ENCODE measurements around the gene CLEC4D.
"Not testable (repeated sequence)": the region's sequence is repeated elsewhere in the genome, so short reads cannot be mapped to it uniquely, and the experiment has no call there.

Gene CLEC4D

DNA sequence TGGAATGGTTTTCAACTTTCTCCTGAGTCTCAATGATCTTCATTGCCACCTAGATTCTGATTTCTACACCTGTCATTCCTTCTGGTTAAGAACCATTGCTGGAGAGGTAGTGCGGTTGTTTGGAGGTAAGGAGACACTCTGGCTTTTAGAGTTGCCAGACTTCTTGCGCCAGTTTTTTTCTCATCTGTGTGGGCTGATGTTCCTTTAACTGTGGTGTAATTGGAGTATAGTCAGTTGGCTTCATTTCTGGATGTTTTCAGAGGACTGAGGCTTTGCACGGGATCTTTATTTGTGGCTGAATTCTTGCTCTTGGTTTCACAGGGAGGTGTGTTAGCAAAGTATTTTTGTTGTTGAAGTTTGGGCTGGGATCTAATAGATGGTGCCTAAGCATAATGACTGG lies 5.7 kb upstream of the CLEC4D start:
- no peak for ATAC-seq (ENCODE audit: low read depth)
- Mint-ChIP-seq H3K27ac (no peak overlapping the region), H3K36me3 (no peaks in the 10 kb centered on the region), H3K4me3 (no peak overlapping the region), H3K9me3 (peaks cover 2% of the 10 kb centered on the region), H3K4me1 (peaks cover 11% of the 10 kb centered on the region), H3K27me3 (peaks cover 20% of the 10 kb centered on the region)
- DNase-seq (ENCODE audit: low spot score in 2 of 2): no peak

DNA sequence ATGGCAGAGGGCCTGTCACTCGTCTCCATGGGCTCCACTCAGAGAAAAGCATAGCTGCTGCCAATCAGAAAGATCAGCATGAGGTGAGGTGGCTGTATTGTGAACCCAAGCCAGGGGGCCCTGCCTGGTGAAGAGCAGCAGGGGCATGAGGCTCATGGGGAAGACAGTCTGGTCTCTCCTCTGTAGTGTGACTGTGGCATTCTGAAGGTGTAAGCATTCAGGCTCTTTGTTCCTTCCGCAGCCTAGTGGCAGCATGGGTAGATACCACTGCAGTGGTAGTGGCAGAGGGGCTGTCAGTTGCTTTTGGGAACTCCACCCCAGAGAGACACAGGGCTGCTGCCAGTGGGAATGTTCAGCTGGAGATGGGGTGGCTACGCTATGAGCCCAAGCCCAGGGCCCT lies 5.1 kb upstream of the CLEC4D start:
- Mint-ChIP-seq H3K9me3 (peaks cover 2% of the 10 kb centered on the region), H3K4me3 (no peak overlapping the region), H3K4me1 (peaks cover 11% of the 10 kb centered on the region), H3K36me3 (no peaks in the 10 kb centered on the region), H3K27me3 (peaks cover 22% of the 10 kb centered on the region), H3K27ac (no peak overlapping the region)
- no peak for ATAC-seq (ENCODE audit: low read depth)
- DNase-seq (ENCODE audit: low spot score in 2 of 2): no peak

DNA sequence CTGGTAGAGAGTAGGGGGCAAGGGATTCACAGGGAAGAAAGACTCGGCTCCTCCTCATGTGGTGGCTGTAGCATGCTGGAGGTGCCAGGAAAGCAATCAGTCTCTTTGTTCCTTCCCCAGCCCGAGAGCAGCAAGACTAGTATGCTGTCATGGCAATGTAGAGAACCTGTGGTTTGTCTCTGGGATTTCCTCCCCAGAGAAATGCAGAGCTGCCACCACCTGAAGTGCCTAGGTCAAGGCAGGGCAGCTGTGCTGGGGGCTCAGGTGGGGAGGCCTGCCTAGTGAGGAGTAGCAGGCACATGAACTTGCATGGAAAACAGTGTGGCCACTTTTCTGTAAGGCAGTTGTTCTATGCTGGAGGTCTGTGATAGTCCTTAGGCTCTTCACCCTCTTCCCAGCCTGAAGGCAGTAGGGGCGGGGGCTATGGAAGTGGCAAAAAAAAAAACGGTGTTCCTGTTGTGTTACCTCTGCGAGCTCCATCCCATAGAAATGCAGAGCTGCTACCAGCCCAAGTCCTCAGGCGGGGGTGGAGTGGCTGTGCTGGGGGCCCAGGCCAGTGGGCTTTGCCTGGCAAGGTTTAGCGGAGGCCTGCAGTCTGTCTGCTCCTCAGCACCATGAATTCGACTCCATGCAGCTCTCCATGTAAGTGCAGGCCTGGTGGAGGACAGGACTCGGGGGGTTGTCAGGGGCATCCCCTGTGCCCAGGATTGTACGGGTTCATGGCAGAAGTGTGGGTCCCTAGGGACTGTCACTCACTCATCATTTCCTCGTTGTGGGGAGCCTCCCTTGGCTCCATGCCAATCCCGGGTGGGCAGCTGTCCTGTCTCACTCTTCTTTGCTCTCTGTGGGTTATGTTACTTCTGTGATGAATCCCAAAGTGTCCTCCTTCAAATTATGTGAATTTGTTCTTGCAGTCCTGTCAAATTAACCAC lies 4.1 kb upstream of the CLEC4D start:
- Mint-ChIP-seq H3K27me3 (peaks cover 24% of the 10 kb centered on the region), H3K36me3 (no peaks in the 10 kb centered on the region), H3K4me3 (no peak overlapping the region), H3K27ac (no peak overlapping the region), H3K9me3 (peaks cover 2% of the 10 kb centered on the region), H3K4me1 (peaks cover 11% of the 10 kb centered on the region)
- ATAC-seq (ENCODE audit: low read depth) (peak; percentile 77), DNase-seq (ENCODE audit: low spot score in 2 of 2) (peak in 1 of 2 donors; percentile 11)

DNA sequence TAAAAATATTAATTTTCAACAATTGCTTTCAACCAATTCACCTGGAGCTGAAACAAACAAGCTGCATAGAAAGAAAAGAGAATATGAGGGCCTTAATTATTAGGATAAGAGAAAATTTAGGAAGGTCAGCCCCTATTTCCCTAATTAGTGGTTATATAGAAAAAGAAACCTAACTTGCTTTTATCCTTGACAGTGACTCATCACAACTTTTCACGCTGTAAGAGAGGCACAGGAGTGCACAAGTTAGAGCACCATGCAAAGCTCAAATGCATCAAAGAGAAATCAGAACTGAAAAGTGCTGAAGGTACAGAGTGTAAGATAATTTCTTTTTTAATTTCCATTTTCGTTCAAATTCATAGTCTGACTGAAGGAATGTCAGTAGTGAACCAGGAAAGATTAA lies 4.7 kb downstream of the CLEC4D start:
- H3K36me3 Mint-ChIP-seq: no peaks in the 10 kb centered on the region
- DNase-seq (ENCODE audit: low spot score in 2 of 2) (no peak), ATAC-seq (ENCODE audit: low read depth) (no peak)
- peaks cover 18% of the 10 kb centered on the region for H3K27me3 Mint-ChIP-seq
- no peak overlapping the region for H3K27ac Mint-ChIP-seq
- H3K9me3 Mint-ChIP-seq: peaks cover 2% of the 10 kb centered on the region
- no peaks in the 10 kb centered on the region for H3K4me1 Mint-ChIP-seq
- no peak overlapping the region for H3K4me3 Mint-ChIP-seq

DNA sequence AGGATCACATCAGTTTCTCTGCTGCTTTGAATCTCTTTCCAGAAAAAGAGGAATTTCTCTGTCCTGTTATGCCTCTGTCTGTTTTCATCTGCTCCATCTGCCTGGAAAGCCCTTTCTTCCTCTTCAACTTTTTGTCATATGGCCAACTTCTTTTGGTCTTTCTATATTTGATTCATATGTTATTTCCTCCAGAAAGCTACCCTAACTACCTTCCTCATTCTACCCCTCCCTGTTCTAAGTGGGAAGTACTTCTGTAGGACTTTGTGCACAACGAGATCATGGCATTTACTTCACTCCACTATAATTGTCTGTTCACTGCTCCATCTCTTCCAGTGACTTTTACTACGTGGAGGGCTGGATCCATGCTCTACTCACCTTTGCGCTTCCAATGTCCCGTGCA lies 5.9 kb downstream of the CLEC4D start:
- ATAC-seq (ENCODE audit: low read depth) (no peak), DNase-seq (ENCODE audit: low spot score in 2 of 2) (no peak)
- Mint-ChIP-seq H3K4me1 (no peaks in the 10 kb centered on the region), H3K4me3 (no peak overlapping the region), H3K36me3 (no peaks in the 10 kb centered on the region), H3K27ac (no peak overlapping the region), H3K9me3 (peaks cover 2% of the 10 kb centered on the region), H3K27me3 (peaks cover 16% of the 10 kb centered on the region)

DNA sequence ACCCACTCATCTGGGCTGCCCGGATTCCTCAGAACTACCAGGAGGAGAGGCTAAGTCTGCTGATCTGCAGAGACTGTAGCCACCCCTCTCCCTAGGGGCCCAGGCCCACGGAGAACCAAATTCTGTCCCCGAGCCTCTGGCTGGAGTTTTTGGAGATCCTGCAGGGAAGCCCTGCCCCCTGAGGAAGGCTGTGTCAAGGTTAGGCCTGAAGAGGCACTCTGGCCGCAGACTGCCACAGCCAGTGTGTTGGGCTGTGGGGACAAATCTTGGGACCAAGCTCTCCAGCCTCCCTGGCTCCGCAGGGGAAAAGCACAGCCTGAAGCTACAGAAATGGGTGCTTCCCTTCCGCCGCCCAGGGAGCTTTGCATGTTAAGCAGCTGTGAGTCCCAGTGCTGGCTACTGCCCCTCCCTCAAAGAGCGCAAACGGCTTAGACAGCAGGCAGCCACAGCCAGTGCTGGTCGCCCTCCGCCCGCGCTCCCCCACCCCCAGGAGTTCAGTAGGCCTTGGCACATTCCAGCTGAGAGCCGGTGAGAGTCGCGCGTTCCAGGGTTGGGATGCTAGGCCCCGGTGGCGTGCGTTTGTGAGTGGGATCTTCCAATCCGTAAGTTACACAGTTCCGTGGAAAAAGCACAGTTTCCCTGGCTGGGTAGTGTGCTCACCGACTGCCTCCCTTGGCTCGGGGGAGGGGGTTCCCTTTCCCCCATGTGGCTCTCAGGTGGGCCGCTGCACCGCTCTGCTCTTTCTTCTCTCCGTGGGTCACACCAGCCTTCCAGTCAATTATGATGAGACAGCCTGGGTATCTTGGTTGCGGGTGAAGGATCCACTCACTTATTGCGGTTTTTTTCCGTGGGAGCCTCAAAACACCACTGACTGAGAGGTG lies 14.2 kb downstream of the CLEC4D start:
- Mint-ChIP-seq H3K27me3 (peaks cover 16% of the 10 kb centered on the region), H3K27ac (no peak overlapping the region), H3K4me3 (no peak overlapping the region), H3K9me3 (peaks cover 7% of the 10 kb centered on the region), H3K4me1 (peaks cover 2% of the 10 kb centered on the region), H3K36me3 (peaks cover 3% of the 10 kb centered on the region)
- DNase-seq (ENCODE audit: low spot score in 2 of 2) (no peak), ATAC-seq (ENCODE audit: low read depth) (no peak)

DNA sequence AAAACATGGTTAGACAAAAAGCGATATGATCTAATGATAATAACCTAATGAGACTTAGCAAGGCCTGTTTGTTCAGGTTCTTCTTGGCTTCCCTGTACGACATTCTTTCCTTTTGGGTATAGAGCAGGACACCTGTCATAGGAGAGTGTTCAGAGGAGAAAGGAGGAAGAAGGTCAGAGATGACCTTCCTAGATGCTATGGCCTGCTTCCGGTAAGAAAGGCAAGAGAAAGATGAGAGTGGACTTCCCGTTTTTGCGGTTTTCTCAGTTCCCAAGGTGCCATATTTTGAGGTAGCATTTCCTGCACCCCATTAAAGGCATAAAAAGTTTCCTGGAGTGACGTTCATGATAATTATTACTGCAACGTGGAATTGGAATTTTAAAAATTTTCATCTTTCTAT lies 18.7 kb downstream of the CLEC4D start:
- Mint-ChIP-seq H3K27ac (no peak overlapping the region), H3K4me1 (peaks cover 2% of the 10 kb centered on the region), H3K4me3 (no peak overlapping the region), H3K27me3 (peaks cover 16% of the 10 kb centered on the region), H3K9me3 (no peaks in the 10 kb centered on the region), H3K36me3 (no peaks in the 10 kb centered on the region)
- DNase-seq (ENCODE audit: low spot score in 2 of 2) (no peak), ATAC-seq (ENCODE audit: low read depth) (no peak)

DNA sequence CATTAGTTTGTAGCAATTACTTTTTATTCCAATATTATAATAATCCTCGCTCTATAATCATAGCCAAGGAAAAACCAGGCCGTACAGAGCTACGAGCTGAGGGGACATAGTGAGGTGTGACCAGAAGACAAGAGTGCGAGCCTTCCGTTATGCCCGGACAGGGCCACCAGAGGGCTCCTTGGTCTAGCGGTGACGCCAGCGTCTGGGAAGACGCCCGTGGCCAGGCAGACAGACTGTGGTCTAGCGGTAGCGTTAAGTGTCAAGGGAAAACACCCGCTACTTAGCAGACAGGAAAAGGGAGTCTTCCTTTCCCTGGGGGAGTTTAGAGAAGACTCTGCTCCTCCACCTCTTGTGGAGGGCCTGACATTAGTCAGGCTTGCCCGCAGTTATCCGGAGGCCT lies 24.5 kb downstream of the CLEC4D start:
- H3K4me3 Mint-ChIP-seq, H3K36me3 Mint-ChIP-seq, H3K4me1 Mint-ChIP-seq, H3K9me3 Mint-ChIP-seq, H3K27ac Mint-ChIP-seq: not testable (repeated sequence)
- ATAC-seq (ENCODE audit: low read depth): peak; percentile 35
- peak in 1 of 2 donors; percentile 15 for DNase-seq (ENCODE audit: low spot score in 2 of 2)
- H3K27me3 Mint-ChIP-seq: peaks cover 15% of the 10 kb centered on the region

DNA sequence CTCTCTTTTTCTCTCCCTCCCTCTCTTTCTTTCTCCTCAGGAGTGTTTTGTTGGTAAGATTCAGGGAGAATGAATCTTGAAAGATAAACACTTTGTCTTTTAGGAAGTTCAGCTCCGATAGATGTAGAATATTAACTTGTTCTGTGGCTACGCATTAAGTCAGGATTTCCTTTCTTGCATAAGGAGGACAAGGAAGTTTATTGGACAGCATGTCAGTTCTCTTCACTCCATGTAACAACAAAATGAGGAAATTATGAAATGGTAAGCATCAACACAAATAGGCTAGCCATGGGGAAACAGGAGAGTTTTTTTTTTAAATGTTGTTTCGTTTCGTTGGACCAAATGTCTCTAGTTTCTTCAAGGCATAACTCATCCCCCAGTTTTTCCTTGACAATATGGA lies 27.5 kb downstream of the CLEC4D start, which contains the start of gene CLEC4E:
Gene CLEC4E (minus strand): TSS at position 75 of the 400 bp plus-strand sequence. CDS start 108 bp downstream, outside the sequence.
- H3K36me3 Mint-ChIP-seq; ATAC-seq (ENCODE audit: low read depth); H3K27ac Mint-ChIP-seq; H3K4me3 Mint-ChIP-seq; DNase-seq (ENCODE audit: low spot score in 2 of 2); H3K4me1 Mint-ChIP-seq; H3K9me3 Mint-ChIP-seq: not testable (repeated sequence)
- H3K27me3 Mint-ChIP-seq: peaks cover 14% of the 10 kb centered on the region

DNA sequence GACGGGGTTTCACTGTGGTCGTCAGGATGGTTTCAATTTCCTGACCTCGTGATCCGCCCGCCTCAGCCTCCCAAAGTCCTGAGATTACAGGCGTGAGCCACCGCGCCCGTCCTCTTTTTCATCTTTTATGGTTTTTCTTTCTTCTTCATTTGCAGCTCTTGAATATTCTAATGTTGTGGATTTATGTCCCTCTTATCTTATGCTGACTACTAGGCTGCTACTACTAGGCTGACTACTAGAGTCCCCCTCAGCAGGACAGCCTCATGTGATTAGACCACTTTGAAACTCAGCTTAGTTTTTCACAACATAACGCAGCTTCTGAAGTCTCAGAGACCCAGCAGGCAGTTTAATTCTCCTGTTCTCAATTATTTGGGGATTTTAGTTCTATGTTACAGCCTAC lies 28.3 kb downstream of the CLEC4D start:
- H3K4me3 Mint-ChIP-seq: no peak overlapping the region
- H3K27me3 Mint-ChIP-seq: peaks cover 14% of the 10 kb centered on the region
- ATAC-seq (ENCODE audit: low read depth) (no peak), DNase-seq (ENCODE audit: low spot score in 2 of 2) (no peak)
- no peaks in the 10 kb centered on the region for H3K36me3 Mint-ChIP-seq
- peaks cover 9% of the 10 kb centered on the region for H3K4me1 Mint-ChIP-seq
- H3K27ac Mint-ChIP-seq: no peak overlapping the region
- peaks cover 2% of the 10 kb centered on the region for H3K9me3 Mint-ChIP-seq

DNA sequence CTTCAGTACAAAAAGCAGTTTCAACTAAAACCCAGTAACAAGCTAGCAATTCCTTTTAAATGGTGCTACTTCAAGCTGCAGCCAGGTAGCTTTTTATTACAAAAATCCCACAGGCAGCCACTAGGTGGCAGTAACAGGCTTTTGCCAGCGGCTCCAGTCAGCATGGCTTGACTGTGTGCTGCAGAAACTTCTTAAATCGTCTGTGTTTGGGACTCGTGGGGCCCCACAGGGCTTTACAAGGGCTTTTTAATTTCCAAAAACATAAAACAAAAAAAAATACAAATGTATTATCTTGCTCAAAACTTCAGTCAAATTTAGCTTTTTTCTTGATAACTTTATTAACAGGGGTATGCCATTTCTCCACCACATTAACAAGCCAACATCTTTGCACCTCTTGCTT lies 31.0 kb downstream of the CLEC4D start:
- no peaks in the 10 kb centered on the region for H3K36me3 Mint-ChIP-seq

DNA sequence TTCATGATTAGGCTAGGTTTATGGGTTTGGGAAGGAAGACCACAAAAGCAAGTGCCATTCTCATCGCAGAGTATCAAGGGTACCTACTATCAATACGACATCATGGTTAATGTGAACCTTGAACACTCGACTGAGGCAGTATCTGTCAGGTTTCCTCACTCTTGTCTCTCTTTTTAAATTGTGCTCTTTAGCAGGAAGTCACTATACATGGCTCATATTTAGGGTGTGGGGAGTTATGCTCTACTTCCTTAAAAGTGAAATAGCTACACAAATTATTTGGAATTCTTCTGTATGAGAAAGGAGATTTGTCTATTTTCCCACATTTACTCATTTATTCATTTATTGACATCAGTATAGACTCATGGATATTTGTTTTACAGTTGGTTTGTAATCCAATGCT lies 33.3 kb downstream of the CLEC4D start:
- H3K4me1 Mint-ChIP-seq: peaks cover 7% of the 10 kb centered on the region
- peaks cover under 1% of the 10 kb centered on the region for H3K9me3 Mint-ChIP-seq
- no peak overlapping the region for H3K27ac Mint-ChIP-seq

More for the DNA sequence above, 31.0 kb downstream of the CLEC4D start:
- Mint-ChIP-seq H3K9me3 (peaks cover 2% of the 10 kb centered on the region), H3K4me1 (peaks cover 9% of the 10 kb centered on the region), H3K27me3 (peaks cover 10% of the 10 kb centered on the region), H3K27ac (no peak overlapping the region), H3K4me3 (no peak overlapping the region)
- DNase-seq (ENCODE audit: low spot score in 2 of 2) (peak; percentile 73 to 74), ATAC-seq (ENCODE audit: low read depth) (peak; percentile 79)

DNA sequence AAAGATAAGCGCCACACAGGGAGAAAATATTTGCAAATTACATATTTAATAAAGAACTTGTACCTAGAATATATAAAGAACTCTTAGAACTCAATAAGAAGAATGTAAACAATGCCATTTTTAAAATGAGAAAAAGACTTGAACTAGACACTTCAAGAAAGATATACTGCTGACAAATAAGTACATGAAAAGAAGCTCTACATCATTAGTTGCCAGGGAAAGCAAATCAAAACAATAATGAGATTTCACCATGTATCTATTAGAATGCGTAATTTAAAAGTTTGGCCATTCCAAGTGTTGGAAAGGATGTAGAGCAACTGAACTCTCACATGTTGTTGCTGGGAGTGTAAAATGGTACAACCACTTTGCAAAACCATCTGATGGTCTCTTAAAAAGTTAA lies 34.3 kb downstream of the CLEC4D start:
- DNase-seq (ENCODE audit: low spot score in 2 of 2) (no peak), ATAC-seq (ENCODE audit: low read depth) (no peak)
- no peaks in the 10 kb centered on the region for H3K9me3 Mint-ChIP-seq
- no peak overlapping the region for H3K27ac Mint-ChIP-seq
- peaks cover 2% of the 10 kb centered on the region for H3K27me3 Mint-ChIP-seq
- no peaks in the 10 kb centered on the region for H3K36me3 Mint-ChIP-seq
- H3K4me1 Mint-ChIP-seq: peaks cover 6% of the 10 kb centered on the region
- H3K4me3 Mint-ChIP-seq: no peak overlapping the region

More for the DNA sequence above, 33.3 kb downstream of the CLEC4D start:
- Mint-ChIP-seq H3K4me3 (no peak overlapping the region), H3K36me3 (no peaks in the 10 kb centered on the region), H3K27me3 (peaks cover 4% of the 10 kb centered on the region)
- ATAC-seq (ENCODE audit: low read depth) (no peak), DNase-seq (ENCODE audit: low spot score in 2 of 2) (no peak)

DNA sequence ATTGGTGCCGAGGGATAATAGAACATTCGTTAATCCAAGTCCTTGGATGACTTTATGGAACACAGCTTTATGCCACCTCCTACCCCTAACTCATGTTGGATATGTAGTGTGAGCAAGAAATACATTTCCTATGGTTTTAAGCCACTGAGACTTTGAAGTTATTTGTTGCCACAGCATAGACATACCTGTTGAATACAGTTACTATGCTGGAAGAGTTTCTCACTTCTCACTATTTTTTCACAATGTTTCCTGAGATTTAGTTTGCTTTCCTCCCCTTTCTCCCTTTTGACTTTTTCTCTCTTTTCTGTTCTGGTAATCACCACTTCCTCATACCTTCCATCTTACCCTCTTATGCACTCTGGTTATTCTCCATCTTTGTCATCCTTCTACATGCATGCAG lies 34.9 kb downstream of the CLEC4D start:
- peaks cover 6% of the 10 kb centered on the region for H3K4me1 Mint-ChIP-seq
- H3K27me3 Mint-ChIP-seq: peaks cover 2% of the 10 kb centered on the region
- no peak overlapping the region for H3K4me3 Mint-ChIP-seq
- no peaks in the 10 kb centered on the region for H3K9me3 Mint-ChIP-seq
- ATAC-seq (ENCODE audit: low read depth) (no peak), DNase-seq (ENCODE audit: low spot score in 2 of 2) (no peak)
- H3K27ac Mint-ChIP-seq: no peak overlapping the region
- no peaks in the 10 kb centered on the region for H3K36me3 Mint-ChIP-seq
